ENCODE data around the gene FAM210A.

The FAM210A gene

DNA sequence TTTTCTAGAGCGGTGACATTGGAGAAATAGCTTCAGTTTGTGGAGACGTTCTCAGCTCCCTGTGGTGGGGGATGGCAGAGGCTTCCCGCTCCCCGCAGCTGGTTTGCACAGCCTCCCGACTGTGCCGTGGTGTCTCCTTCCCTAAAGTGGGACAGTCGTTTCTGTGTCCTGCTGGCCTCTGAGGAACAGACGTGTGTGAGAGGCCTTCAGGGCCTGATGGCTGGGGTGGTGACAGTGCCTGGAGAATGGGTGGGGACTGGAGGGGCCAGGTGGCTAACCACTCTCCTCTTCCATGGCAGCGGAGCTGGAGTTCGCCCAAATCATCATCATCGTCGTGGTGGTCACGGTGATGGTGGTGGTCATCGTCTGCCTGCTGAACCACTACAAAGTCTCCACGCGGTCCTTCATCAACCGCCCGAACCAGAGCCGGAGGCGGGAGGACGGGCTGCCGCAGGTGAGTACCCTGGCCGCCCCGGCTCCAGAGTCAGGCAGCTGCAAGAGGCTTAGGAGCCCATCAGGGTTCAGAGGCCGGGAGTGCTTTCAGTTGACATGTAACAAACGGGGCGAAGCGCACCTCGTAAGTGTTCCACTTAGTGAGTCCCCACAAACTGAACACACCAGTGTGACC is 105.4 kb downstream of the FAM210A start:
- H3K4me3 ChIP-seq (ENCODE audit: control insufficient read depth, low read depth, low read length): no peak overlapping the region
- TF ChIP-seq, protein P1, sequence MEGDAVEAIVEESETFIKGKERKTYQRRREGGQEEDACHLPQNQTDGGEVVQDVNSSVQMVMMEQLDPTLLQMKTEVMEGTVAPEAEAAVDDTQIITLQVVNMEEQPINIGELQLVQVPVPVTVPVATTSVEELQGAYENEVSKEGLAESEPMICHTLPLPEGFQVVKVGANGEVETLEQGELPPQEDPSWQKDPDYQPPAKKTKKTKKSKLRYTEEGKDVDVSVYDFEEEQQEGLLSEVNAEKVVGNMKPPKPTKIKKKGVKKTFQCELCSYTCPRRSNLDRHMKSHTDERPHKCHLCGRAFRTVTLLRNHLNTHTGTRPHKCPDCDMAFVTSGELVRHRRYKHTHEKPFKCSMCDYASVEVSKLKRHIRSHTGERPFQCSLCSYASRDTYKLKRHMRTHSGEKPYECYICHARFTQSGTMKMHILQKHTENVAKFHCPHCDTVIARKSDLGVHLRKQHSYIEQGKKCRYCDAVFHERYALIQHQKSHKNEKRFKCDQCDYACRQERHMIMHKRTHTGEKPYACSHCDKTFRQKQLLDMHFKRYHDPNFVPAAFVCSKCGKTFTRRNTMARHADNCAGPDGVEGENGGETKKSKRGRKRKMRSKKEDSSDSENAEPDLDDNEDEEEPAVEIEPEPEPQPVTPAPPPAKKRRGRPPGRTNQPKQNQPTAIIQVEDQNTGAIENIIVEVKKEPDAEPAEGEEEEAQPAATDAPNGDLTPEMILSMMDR (conservative IDR thresholded peaks at IDR 0.05; ENCODE audit: control insufficient read depth, insufficient read depth, low read depth, low read length): no peak
- no peak for DNase-seq (ENCODE audit: low read depth)

DNA sequence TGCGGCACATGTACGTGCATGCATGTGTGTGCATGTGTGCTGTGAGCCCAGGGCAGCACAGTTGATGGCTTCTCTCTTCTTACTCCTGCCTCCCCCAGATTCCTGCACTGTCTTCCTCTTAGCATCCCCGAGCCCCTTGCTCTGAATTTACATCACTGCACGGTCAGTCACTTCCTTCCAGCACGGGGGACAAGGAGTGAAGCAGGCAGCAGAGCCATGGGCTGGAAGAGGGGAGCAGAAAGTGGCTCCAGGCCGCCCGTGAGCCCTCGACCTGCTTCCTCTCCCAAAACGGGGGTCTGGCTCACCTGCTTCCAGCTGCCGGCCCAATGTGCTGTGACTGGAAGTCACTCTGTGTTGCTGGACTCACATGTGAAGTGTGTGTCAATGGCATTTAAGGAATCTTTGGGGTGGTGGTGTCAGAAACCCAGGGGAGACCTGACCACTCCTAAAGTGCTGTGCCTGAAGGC is 106.1 kb downstream of the FAM210A start:
- no peak for DNase-seq (ENCODE audit: low read depth)
- H3K4me3 ChIP-seq (ENCODE audit: control insufficient read depth, low read depth, low read length): no peak overlapping the region
- TF ChIP-seq, protein P1 (conservative IDR thresholded peaks at IDR 0.05; ENCODE audit: control insufficient read depth, insufficient read depth, low read depth, low read length): no peak

DNA sequence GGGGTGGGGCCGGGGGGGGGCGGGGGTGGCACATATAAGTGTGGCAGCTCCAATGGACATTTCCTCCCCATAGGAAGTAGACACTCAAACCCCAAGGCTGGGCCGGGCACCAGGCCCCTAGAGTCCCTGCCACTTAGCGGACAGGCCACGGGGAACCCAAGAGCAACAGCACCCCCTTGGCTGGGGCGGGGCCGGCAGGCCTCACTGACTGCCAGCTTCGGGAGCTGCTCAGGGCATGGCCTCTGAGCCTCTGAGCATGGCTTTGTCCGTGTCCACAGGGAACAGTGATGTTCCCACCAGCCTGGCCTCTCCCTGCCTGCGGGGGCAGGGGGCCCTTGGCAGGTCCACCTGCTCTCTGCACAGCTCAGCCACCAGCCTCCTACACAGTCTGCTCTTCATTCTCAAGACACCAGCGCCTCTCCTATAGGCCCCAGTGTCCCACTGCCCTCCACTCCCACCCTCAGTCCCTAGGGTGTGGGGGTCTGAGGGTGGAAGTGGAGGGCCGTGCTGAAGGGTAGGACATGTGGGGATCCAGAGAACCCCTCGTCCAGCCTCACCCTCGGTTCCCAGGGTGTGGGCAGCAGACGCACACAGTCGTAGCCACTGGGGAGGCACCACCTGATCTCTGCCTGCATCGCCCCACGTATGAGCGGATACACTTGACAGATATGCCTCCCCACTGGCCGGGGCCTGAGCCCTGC is 106.7 kb downstream of the FAM210A start:
- TF ChIP-seq, protein P1 (conservative IDR thresholded peaks at IDR 0.05; ENCODE audit: control insufficient read depth, insufficient read depth, low read depth, low read length): no peak
- DNase-seq (ENCODE audit: low read depth): no peak
- no peak overlapping the region for H3K4me3 ChIP-seq (ENCODE audit: control insufficient read depth, low read depth, low read length)

DNA sequence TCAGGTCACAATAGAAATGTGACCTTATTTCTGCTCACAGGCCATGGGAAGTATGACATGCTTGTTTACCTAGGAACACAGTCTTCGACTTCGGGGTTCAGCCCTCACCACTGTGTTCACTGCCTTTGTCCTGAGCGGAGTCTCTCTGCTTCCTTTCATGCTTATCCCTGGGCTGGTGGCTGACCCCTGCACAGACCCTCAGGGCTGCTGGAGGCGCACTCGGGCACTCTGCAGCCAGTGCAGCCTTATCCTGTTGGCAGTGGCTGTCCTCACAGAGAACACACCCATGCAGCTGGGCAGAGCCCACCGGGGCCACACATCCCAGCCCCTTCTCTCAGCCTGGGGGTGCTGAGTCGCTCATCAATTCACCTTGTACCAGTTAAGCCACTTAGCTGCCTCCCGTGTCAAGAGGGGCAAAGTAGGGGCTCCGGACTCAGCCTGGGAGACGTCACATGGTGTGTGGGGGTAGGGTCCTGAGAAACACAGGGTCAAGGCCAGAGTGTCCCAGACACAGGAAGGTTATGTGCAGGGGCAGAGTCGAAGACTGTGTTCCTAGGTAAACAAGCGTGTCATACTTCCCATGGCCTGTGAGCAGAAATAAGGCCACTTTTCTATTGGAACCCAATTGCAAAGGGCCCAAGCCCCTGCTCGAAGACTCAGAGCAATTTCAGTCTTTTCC is 107.5 kb downstream of the FAM210A start:
- TF ChIP-seq, protein P1 (conservative IDR thresholded peaks at IDR 0.05; ENCODE audit: control insufficient read depth, insufficient read depth, low read depth, low read length): no peak
- DNase-seq (ENCODE audit: low read depth): no peak
- H3K4me3 ChIP-seq (ENCODE audit: control insufficient read depth, low read depth, low read length): no peak overlapping the region

DNA sequence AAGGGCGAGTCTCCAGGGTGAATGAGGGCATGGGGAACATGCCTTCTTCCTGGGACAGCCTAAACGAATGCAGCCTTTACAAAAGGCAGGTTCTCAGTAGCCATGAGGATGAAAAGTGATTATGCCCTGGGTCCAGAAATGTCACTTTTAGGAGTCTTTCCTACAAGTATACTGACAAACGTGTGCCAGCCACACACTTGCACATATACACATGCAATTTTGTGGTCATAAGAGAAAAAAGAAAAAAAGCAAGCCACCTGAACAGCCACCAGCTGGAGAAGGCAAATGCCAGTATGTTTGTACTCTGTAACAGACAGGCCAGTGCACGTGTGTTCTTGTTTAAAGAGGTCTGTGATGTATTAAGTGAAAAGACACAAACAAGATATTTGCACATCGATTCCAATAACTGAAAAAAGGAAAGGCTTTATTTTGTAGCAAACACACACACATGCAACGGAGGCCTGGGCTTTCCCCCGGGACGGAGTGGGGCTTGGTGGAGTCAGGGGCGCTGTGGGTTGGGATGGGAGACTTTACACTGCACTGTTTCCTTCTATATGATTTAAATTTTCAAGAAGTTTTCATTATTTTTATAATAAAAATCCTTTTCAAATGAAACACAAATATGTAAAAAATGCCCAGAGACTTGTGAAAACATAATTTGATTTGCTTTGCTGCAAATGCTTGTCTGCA is 108.4 kb downstream of the FAM210A start:
- no peak for DNase-seq (ENCODE audit: low read depth)
- TF ChIP-seq, protein P1 (conservative IDR thresholded peaks at IDR 0.05; ENCODE audit: control insufficient read depth, insufficient read depth, low read depth, low read length): no peak
- H3K4me3 ChIP-seq (ENCODE audit: control insufficient read depth, low read depth, low read length): no peak overlapping the region

DNA sequence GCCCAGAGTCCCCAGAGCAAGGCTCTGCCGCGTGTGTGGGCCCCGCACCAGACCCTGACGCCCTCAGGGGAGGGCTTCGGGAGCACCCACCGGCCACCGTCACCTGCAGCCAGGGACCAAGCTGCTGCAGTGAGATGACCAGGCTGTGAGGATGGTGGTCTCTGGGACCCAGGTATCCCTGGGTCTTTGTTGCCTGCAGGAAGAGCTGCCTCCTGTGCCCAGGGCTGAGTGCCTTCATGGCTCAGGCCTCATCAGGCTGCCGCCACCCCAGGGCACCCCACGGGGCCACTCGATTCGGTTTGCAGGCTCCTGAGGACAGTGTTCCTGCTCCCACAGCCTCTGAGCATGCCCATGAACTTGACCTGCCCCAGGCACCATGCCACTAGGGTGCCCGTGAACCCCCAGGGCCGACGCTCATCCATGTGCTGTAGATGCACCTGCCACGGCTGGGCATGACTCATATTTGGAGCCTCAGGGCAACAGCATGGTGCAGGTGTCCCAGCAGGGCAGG is 109.8 kb downstream of the FAM210A start:
- H3K4me3 ChIP-seq (ENCODE audit: control insufficient read depth, low read depth, low read length): no peak overlapping the region
- DNase-seq (ENCODE audit: low read depth): no peak
- TF ChIP-seq, protein P1 (conservative IDR thresholded peaks at IDR 0.05; ENCODE audit: control insufficient read depth, insufficient read depth, low read depth, low read length): no peak

All from fibroblast of mammary gland (primary cell).